ENCODE measurements around the gene SWAP70. TPM values are rescaled to one million over a fixed set of nuclear protein-coding genes. Genes with fewer than 3 reads are reported as not detected.

The SWAP70 gene
- total RNA-seq, 1 experiment from 2014 or later = 27.7 TPM

DNA sequence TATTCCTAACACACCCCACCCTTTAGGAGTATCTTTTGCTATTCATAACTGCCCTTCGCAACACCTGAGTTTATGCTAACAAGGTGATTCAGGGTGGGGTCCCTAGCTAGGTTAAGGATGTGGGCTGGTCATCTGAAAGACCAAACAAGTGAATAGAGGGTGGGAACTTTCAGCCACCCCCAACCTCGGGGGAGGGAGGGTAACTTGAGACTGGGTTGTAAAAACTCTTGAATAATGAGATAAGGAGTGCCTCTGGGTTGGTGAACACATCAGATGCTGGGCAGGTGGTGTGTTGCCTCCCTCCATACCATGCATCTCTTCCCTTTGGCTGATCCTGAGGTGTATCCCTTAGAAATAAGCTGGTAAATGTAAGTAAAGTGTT lies 111.5 kb downstream of the SWAP70 start:
- Histone ChIP-seq H3K27ac (peak overlapping the region; percentile 34), H3K27me3 (replicated peaks) (no peaks in the 10 kb centered on the region), H3K4me3 (no peak overlapping the region), H3K9me3 (replicated peaks) (no peaks in the 10 kb centered on the region), H3K4me1 (replicated peaks) (peaks cover 28% of the 10 kb centered on the region), H3K36me3 (peaks cover 16% of the 10 kb centered on the region)
- no peak for DNase-seq (ENCODE audit: low read depth in 1 of 2, low spot score in 2 of 2)

- H3K9me3 ChIP-seq (replicated peaks) = no peaks in the 10 kb centered on the region
- no peak for DNase-seq (ENCODE audit: low read depth in 1 of 2, low spot score in 2 of 2)
- no peaks in the 10 kb centered on the region for H3K27me3 ChIP-seq (replicated peaks)
- H3K36me3 ChIP-seq = peaks cover 24% of the 10 kb centered on the region
- peaks cover 28% of the 10 kb centered on the region for H3K4me1 ChIP-seq (replicated peaks)
- H3K27ac ChIP-seq = no peak overlapping the region
- H3K4me3 ChIP-seq = no peak overlapping the region
These were observed 112.3 kb downstream of the SWAP70 start for GRCh38 chr11:9776203-9776602.

GRCh38 chr11:9777066-9777465 lies 113.2 kb downstream of the SWAP70 start:
- peaks cover 32% of the 10 kb centered on the region for H3K36me3 ChIP-seq
- no peaks in the 10 kb centered on the region for H3K27me3 ChIP-seq (replicated peaks)
- H3K27ac ChIP-seq = no peak overlapping the region
- H3K4me1 ChIP-seq (replicated peaks) = peaks cover 28% of the 10 kb centered on the region
- H3K4me3 ChIP-seq = no peak overlapping the region
- DNase-seq (ENCODE audit: low read depth in 1 of 2, low spot score in 2 of 2) = no peak
- no peaks in the 10 kb centered on the region for H3K9me3 ChIP-seq (replicated peaks)

GRCh38 chr11:9777525-9777924 lies 113.6 kb downstream of the SWAP70 start:
- Histone ChIP-seq H3K4me1 (replicated peaks) (peaks cover 28% of the 10 kb centered on the region), H3K36me3 (peaks cover 32% of the 10 kb centered on the region), H3K9me3 (replicated peaks) (no peaks in the 10 kb centered on the region), H3K4me3 (no peak overlapping the region), H3K27ac (no peak overlapping the region), H3K27me3 (replicated peaks) (no peaks in the 10 kb centered on the region)
- DNase-seq (ENCODE audit: low read depth in 1 of 2, low spot score in 2 of 2) = no peak

DNA sequence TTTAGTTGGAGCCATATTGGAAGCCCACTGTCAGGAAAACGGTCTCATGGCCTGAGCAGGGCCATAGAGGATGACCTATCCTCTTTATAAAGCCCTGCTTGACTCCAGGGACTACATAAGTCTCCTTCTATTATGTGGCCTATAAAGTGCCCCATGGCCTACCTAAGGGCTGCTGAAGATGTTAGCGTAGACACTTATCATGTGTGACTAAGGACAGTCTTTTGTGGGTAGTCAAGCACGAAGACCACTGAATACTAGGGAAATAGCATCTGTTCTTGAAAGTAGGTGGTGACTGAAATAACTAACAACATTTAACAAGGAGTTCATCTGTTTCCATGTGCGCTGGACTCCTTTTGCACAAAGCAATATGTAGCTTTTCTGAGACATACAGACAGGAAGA lies 117.1 kb downstream of the SWAP70 start:
- no peaks in the 10 kb centered on the region for H3K27me3 ChIP-seq (replicated peaks)
- H3K36me3 ChIP-seq = peaks cover 46% of the 10 kb centered on the region
- H3K27ac ChIP-seq = no peak overlapping the region
- no peak overlapping the region for H3K4me3 ChIP-seq
- peaks cover 5% of the 10 kb centered on the region for H3K4me1 ChIP-seq (replicated peaks)
- DNase-seq (ENCODE audit: low read depth in 1 of 2, low spot score in 2 of 2) = no peak
- no peaks in the 10 kb centered on the region for H3K9me3 ChIP-seq (replicated peaks)

DNA sequence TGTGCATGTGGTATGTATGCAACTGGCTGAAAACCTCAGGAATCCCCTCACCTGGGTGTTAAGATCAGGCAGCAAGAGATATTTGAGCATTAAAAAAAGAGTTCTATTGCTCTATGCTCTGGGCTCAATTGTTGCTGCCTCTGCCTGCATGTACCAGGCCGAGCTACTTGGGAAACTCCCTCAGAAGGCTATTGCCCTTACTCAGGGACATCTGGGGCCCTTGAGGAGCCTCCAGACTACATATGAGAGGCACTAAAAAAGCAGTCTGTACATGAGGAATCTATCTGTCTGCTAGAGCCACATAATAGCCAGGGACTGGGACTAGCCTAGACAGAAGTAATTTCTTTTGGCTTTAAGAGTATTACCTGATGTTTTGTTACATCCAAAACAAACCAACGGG lies 120.1 kb downstream of the SWAP70 start:
- Histone ChIP-seq H3K9me3 (replicated peaks) (no peaks in the 10 kb centered on the region), H3K4me1 (replicated peaks) (no peaks in the 10 kb centered on the region), H3K27ac (no peak overlapping the region), H3K27me3 (replicated peaks) (no peaks in the 10 kb centered on the region), H3K36me3 (peaks cover 62% of the 10 kb centered on the region), H3K4me3 (no peak overlapping the region)
- DNase-seq (ENCODE audit: low read depth in 1 of 2, low spot score in 2 of 2) = no peak

DNA sequence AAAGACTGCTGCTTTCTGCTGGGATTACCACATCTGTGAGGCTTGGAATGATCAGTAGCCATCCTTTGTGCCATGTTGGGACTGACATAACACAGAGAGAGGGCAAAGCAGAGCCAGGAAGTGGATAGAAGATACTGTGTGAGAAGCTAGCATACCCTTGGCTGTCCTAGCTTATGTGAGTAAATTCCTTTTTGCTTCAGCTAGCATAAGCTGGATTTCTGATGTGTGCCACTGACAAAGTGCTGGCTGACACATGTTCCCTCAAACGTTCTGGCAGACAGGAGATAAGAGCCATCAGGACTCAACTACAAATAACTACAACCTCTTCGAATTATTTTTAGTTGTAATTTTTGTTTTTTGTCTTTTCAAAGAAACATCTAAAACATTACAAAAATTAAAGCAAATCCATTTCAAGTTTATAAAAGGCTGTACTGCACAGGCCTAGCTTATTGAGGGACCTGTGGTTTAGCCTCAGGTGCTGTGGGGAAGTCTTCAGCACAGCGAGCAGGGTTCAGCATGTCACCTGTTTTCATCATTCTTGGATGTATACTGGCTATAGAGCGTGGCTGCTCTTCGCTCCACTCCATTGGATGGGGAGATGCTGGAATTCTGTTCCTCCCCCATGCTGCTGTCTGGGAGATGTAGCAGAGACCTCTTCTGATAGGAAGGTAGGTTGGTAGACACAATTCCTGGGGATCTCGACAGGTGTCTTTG lies 120.9 kb downstream of the SWAP70 start:
- Histone ChIP-seq H3K4me3 (no peak overlapping the region), H3K9me3 (replicated peaks) (no peaks in the 10 kb centered on the region), H3K36me3 (peaks cover 62% of the 10 kb centered on the region), H3K27ac (no peak overlapping the region), H3K4me1 (replicated peaks) (no peaks in the 10 kb centered on the region), H3K27me3 (replicated peaks) (no peaks in the 10 kb centered on the region)
- DNase-seq (ENCODE audit: low read depth in 1 of 2, low spot score in 2 of 2) = no peak

DNA sequence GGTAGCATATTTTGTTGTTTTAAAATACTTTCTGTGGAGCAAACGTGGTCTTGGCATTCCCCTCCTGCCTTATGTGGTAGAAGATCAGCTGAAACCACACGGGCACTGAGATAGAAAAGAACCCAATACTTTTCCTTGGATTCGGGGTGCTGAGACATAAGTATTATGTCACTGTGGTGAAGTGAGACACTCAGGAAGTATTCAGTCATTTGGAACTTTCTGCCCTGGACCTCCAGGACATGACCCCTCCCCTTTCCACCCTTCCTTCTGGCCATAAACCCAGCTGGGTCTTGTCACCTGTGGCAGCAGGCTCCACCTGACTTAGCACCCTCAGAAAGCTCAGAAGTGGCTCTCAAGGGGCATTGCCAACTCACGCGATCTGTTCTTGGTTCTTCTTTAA lies 123.4 kb downstream of the SWAP70 start:
- Histone ChIP-seq H3K36me3 (peaks cover 48% of the 10 kb centered on the region), H3K4me1 (replicated peaks) (no peaks in the 10 kb centered on the region), H3K27ac (no peak overlapping the region), H3K9me3 (replicated peaks) (no peaks in the 10 kb centered on the region), H3K27me3 (replicated peaks) (no peaks in the 10 kb centered on the region), H3K4me3 (no peak overlapping the region)
- DNase-seq (ENCODE audit: low read depth in 1 of 2, low spot score in 2 of 2) = no peak

DNA sequence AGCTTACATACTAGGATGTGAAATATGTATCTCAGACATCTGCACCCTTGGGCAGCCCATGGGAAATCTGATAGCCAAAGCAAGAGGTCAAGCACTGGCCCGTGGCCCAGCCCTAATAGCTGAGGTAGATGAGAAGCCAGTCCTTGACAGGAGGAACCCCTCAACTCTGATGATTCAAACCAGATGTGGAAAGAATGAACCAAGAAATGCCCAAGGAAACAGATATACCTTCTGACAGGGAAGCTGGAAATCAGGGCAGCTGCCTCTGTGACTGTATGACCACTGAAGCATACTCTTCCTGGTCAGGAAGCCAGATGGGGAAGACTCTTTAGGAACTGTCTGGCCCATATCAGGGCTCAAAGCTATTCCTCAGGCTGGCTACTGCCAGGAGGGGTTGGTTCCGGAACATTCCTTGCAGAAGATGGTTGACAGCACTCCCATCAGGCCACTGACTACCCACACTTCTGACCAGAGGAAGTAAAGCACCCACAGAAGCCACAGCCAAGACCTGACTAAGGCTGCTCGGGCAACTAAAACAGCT lies 124.2 kb downstream of the SWAP70 start:
- H3K36me3 ChIP-seq = peaks cover 48% of the 10 kb centered on the region
- no peak for DNase-seq (ENCODE audit: low read depth in 1 of 2, low spot score in 2 of 2)
- H3K4me1 ChIP-seq (replicated peaks) = no peaks in the 10 kb centered on the region
- no peaks in the 10 kb centered on the region for H3K9me3 ChIP-seq (replicated peaks)
- H3K27ac ChIP-seq = no peak overlapping the region
- no peaks in the 10 kb centered on the region for H3K27me3 ChIP-seq (replicated peaks)
- H3K4me3 ChIP-seq = no peak overlapping the region

GRCh38 chr11:9789910-9790309 lies 126.0 kb downstream of the SWAP70 start:
- Histone ChIP-seq H3K4me1 (replicated peaks) (no peaks in the 10 kb centered on the region), H3K4me3 (no peak overlapping the region), H3K9me3 (replicated peaks) (no peaks in the 10 kb centered on the region), H3K36me3 (peaks cover 39% of the 10 kb centered on the region), H3K27me3 (replicated peaks) (no peaks in the 10 kb centered on the region), H3K27ac (no peak overlapping the region)
- no peak for DNase-seq (ENCODE audit: low read depth in 1 of 2, low spot score in 2 of 2)

GRCh38 chr11:9790703-9791102 lies 126.8 kb downstream of the SWAP70 start:
- H3K36me3 ChIP-seq = peaks cover 36% of the 10 kb centered on the region
- no peak overlapping the region for H3K27ac ChIP-seq
- H3K9me3 ChIP-seq (replicated peaks) = no peaks in the 10 kb centered on the region
- DNase-seq (ENCODE audit: low read depth in 1 of 2, low spot score in 2 of 2) = no peak
- no peak overlapping the region for H3K4me3 ChIP-seq
- H3K27me3 ChIP-seq (replicated peaks) = no peaks in the 10 kb centered on the region
- no peaks in the 10 kb centered on the region for H3K4me1 ChIP-seq (replicated peaks)

- Histone ChIP-seq H3K27ac (no peak overlapping the region), H3K27me3 (replicated peaks) (no peaks in the 10 kb centered on the region), H3K9me3 (replicated peaks) (no peaks in the 10 kb centered on the region), H3K36me3 (no peaks in the 10 kb centered on the region), H3K4me3 (no peak overlapping the region), H3K4me1 (replicated peaks) (no peaks in the 10 kb centered on the region)
- no peak for DNase-seq (ENCODE audit: low read depth in 1 of 2, low spot score in 2 of 2)
These were observed 132.4 kb downstream of the SWAP70 start for GRCh38 chr11:9796266-9796665.

DNA sequence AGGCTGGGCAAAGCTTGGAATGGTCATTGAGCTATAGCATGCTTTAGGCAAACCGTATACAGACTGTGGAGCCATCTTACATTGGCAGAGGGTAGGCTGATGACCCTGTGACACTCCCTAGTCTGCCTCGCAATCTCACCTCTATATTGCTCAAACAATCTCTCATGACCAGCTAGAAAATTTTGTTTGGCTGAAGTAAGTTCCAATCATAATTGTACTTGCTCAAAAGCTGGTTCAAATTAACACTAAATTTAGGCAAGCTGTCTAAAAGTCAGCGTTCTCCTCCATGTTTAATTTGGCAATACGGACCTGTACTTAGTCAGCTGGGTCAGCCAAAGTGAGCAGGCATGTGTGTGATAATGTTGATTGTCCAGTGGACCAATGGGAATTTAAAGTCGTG lies 133.0 kb downstream of the SWAP70 start:
- no peak overlapping the region for H3K4me3 ChIP-seq
- H3K27me3 ChIP-seq (replicated peaks) = no peaks in the 10 kb centered on the region
- H3K27ac ChIP-seq = no peak overlapping the region
- H3K4me1 ChIP-seq (replicated peaks) = no peaks in the 10 kb centered on the region
- no peak for DNase-seq (ENCODE audit: low read depth in 1 of 2, low spot score in 2 of 2)
- no peaks in the 10 kb centered on the region for H3K9me3 ChIP-seq (replicated peaks)
- no peaks in the 10 kb centered on the region for H3K36me3 ChIP-seq

GRCh38 chr11:9797300-9797699 lies 133.4 kb downstream of the SWAP70 start:
- Histone ChIP-seq H3K27ac (no peak overlapping the region), H3K27me3 (replicated peaks) (no peaks in the 10 kb centered on the region), H3K9me3 (replicated peaks) (no peaks in the 10 kb centered on the region), H3K4me1 (replicated peaks) (peaks cover under 1% of the 10 kb centered on the region), H3K4me3 (no peak overlapping the region), H3K36me3 (no peaks in the 10 kb centered on the region)
- no peak for DNase-seq (ENCODE audit: low read depth in 1 of 2, low spot score in 2 of 2)

DNA sequence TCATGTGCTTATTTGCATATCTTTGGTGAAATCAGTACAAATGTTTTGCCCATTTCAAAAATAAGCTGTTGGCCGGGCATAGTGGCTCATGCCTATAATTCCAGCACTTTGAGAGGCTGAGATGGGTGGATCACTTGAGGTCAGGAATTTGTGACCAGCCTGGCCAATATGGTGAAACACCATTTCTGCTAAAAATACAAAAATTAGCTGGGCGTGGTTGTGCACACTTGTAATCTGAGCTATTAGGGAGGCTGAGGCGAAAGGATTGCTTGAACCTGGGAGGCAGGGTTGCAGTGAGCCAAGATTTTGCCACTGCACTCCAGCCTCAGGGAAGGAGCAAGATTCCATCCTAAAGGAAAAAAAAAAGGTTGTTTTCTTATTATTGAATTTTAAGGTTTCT lies 136.0 kb downstream of the SWAP70 start:
- H3K27me3 ChIP-seq (replicated peaks) = no peaks in the 10 kb centered on the region
- no peak overlapping the region for H3K4me3 ChIP-seq
- H3K9me3 ChIP-seq (replicated peaks) = no peaks in the 10 kb centered on the region
- DNase-seq (ENCODE audit: low read depth in 1 of 2, low spot score in 2 of 2) = no peak
- peaks cover 5% of the 10 kb centered on the region for H3K4me1 ChIP-seq (replicated peaks)
- no peaks in the 10 kb centered on the region for H3K36me3 ChIP-seq
- no peak overlapping the region for H3K27ac ChIP-seq
